Activated CD4-positive, CD25-positive, alpha-beta regulatory T cell treated with anti-CD3 and anti-CD28 coated beads, Interleukin-2, amount 50 U/mL, for 16 hours (primary cell): ENCODE results near the gene MCOLN1.
"Not testable (repeated sequence)": the region's sequence is repeated elsewhere in the genome, so short reads cannot be mapped to it uniquely, and the experiment has no call there.

Source experiments
- DNase-seq: peaks from one replicate; pipeline ENCODE4 v3.0.0-alpha.2; 2020; ENCODE audit warnings: low read depth, low spot score

Gene MCOLN1

GRCh38 chr19:7575434-7576040 is 53.1 kb downstream of the MCOLN1 start:
- no peak for DNase-seq

GRCh38 chr19:7577422-7577821 is 55.0 kb downstream of the MCOLN1 start:
- not testable (repeated sequence) for DNase-seq

- no peak for DNase-seq
Observed at GRCh38 chr19:7578127-7578526, 55.7 kb downstream of the MCOLN1 start.

GRCh38 chr19:7579182-7579581 is 56.8 kb downstream of the MCOLN1 start:
- no peak for DNase-seq

- no peak for DNase-seq
Observed at GRCh38 chr19:7582446-7582845, 60.0 kb downstream of the MCOLN1 start.
